SK-N-SH (cell line): ENCODE measurements around the gene LIMA1.

ENCODE experiments used
- CTCF ChIP-seq: fragments of 200-600 bp; sonication (generic); IDR thresholded peaks from 2 replicates; pipeline ENCODE4 v1.6.1; 2017; ENCODE audit warnings: antibody characterized with exemption, mild to moderate bottlenecking, moderate library complexity
- EP300 ChIP-seq, 2 experiments: IDR thresholded peaks; 2 replicates each; pipeline versions ENCODE4 v1.4.0 to v1.6.1; 2012; ENCODE audit warnings: borderline replicate concordance in 1 of 2, low read depth in 1 of 2, low read length in 1 of 2
- EZH2phosphoT487 ChIP-seq: fragments of 200-600 bp; sonication (generic); IDR thresholded peaks from 2 replicates; pipeline ENCODE4 v1.6.1; 2017; ENCODE audit warnings: low read depth, mixed run types, mild to moderate bottlenecking, antibody characterized with exemption, moderate library complexity, borderline replicate concordance
- MAX ChIP-seq: IDR thresholded peaks from 2 replicates; pipeline ENCODE4 v1.4.0; 2012; ENCODE audit warnings: low read depth
- PBX3 ChIP-seq: IDR thresholded peaks from 2 replicates; pipeline ENCODE4; 2012
- POLR2AphosphoS5 ChIP-seq: IDR thresholded peaks from 2 replicates; pipeline ENCODE4 v1.6.1; 2012; ENCODE audit warnings: low read depth, low read length
- SIN3A ChIP-seq: IDR thresholded peaks from 2 replicates; pipeline ENCODE4 v1.6.1; 2012; ENCODE audit warnings: low read depth, mild to moderate bottlenecking, low read length, moderate library complexity, borderline replicate concordance
- ZBTB33 ChIP-seq: IDR thresholded peaks from 2 replicates; pipeline ENCODE4 v1.4.0; 2012; ENCODE audit warnings: low read depth, borderline replicate concordance

GRCh38 chr12:50302686-50303085 is 19.4 kb upstream of the LIMA1 start:
- TF ChIP-seq CTCF (no peak), EZH2phosphoT487 (no peak), POLR2AphosphoS5 (no peak), ZBTB33 (no peak), PBX3 (no peak), MAX (no peak), EP300 (IDR thresholded peaks at IDR 0.05; ENCODE audit: borderline replicate concordance in 1 of 2, low read depth in 1 of 2, low read length in 1 of 2) (no peak), SIN3A (no peak)
